HL-60 (cell line): Measurements from ENCODE around the gene TRAF3IP1.

Experiments used
- DNase-seq, 2 experiments: peaks; one replicate each; pipeline ENCODE4 v3.0.0-alpha.2; 2010 to 2020; ENCODE audit warnings: low read depth in 1 of 2, low spot score in 1 of 2
- H3K27ac ChIP-seq: fragments of 250-450 bp; sonication (Bioruptor Pico); replicated peaks from 2 replicates; pipeline ENCODE4 v1.5.1; 2020; ENCODE audit warnings: mild to moderate bottlenecking, moderate library complexity
- H3K27me3 ChIP-seq: fragments of 250-450 bp; sonication (Bioruptor Pico); 2 replicates; pipeline ENCODE4 v1.5.1; 2021; ENCODE audit warnings: mild to moderate bottlenecking, moderate library complexity; ENCODE audit not compliant: insufficient read depth, poor library complexity, severe bottlenecking
- H3K4me3 ChIP-seq: replicated peaks from 2 replicates; pipeline ENCODE4 v1.5.1; 2011; ENCODE audit warnings: mild to moderate bottlenecking, control low read depth, low read length; ENCODE audit not compliant: insufficient read depth
- CTCF ChIP-seq: IDR thresholded peaks from one replicate; pipeline ENCODE4 v1.5.1; 2011; ENCODE audit warnings: low read length, control low read depth, inconsistent platforms; ENCODE audit not compliant: insufficient read depth
- GABPA ChIP-seq: IDR thresholded peaks from 2 replicates; pipeline ENCODE4 v1.6.1; 2012; ENCODE audit warnings: low read depth
- POLR2AphosphoS5 ChIP-seq: IDR thresholded peaks from 2 replicates; pipeline ENCODE4 v1.6.1; 2012; ENCODE audit warnings: low read depth
- REST ChIP-seq: IDR thresholded peaks from 2 replicates; pipeline ENCODE4 v1.6.1; 2012; ENCODE audit warnings: low read depth; ENCODE audit not compliant: insufficient replicate concordance
- SPI1 ChIP-seq: IDR thresholded peaks from 2 replicates; pipeline ENCODE4 v1.6.1; 2012; ENCODE audit warnings: low read depth, mild to moderate bottlenecking, borderline replicate concordance

Gene TRAF3IP1

GRCh38 chr2:238415893-238416292 is 95.6 kb downstream of the TRAF3IP1 start:
- no peak overlapping the region for H3K4me3 ChIP-seq
- no peak overlapping the region for H3K27ac ChIP-seq
- DNase-seq, result no peak
- no peak for TF ChIP-seq POLR2AphosphoS5
- TF ChIP-seq SPI1, result no peak
- TF ChIP-seq GABPA, result no peak
- no peaks in the 10 kb centered on the region for H3K27me3 ChIP-seq

DNA sequence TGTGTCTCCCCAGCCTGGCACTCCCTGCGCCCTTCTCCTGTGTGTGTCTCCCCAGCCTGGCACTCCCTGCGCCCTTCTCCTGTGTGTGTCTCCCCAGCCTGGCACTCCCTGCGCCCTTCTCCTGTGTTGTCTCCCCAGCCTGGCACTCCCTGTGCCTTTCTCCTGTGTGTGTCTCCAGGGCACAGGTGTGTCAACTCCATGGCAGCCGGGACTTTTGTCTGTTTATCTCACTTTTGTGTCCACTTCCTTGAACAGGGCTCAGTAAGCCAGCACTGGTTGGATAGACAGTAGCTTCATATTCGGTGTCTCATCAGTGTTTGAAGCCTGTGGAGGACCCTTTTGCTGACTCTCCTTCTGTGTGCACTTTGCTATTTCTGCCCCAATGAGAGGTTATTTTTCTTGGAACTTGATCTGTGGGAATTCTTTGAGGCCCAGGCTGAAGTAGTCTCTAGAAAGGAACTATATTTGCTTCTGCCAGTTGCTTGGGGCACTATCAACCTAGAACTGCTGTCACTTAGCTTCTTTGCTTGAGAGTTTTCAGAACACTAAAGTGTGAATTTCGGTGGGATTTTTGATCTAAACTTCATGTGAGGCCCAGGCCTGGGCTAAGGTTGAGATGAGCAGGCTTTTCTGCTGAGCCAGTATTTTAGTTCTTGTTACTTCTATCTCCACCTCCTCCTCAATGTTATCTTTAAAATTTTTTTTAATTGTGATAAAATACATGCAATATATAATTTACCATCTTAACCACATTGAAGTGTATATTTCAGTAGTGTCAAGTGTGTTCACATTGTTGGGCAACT is 98.1 kb downstream of the TRAF3IP1 start:
- DNase-seq, result no peak
- Histone ChIP-seq H3K4me3 (no peak overlapping the region), H3K27me3 (no peaks in the 10 kb centered on the region), H3K27ac (no peak overlapping the region)
- TF ChIP-seq SPI1 (no peak), POLR2AphosphoS5 (no peak), GABPA (no peak), REST (no peak), CTCF (no peak)

DNA sequence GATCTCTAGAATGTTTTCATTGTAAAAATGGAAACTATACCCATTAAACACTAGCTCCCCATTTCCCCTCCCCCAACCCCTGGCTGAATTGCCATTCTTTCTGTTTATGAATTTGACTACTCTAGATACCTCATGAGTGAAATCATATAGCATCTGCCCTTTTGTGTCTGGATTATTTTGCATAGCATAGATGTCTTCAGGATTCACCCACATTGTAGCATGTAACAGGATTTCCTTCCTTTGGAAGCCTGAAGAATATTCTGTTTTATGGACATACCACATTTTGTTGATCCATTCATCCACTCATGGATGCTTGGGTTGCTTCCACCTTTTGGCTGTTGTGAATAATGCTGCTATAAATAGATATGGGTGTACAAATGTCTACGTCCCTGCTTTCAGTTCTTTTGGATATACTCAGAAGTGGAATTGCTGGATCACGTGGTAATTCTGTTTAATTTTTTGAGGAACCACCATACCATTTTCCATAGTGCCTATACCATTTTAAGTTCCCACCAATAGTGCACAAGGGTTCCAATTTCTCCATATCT is 98.8 kb downstream of the TRAF3IP1 start:
- DNase-seq, result no peak
- Histone ChIP-seq H3K4me3 (no peak overlapping the region), H3K27ac (no peak overlapping the region), H3K27me3 (no peaks in the 10 kb centered on the region)
- no peak for TF ChIP-seq REST

DNA sequence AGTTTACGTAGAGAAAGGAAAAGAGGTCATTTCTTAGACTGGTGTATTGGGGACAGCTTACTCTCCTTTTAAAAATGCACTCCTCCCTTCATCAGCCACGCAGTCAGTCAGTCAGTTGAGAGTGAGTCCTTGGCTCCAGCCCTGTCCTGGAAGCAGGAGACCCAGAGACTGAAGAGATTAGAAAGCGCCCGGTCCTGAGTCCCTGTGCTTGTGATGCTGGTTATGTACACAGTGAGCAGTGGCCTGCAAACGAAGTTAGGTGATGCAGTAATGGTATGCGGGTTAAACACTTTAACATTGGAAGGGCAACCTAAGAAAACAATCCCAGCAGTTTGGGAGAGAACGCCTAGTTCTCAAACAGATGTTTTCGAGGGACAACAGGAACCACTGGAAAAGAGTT is 100.1 kb downstream of the TRAF3IP1 start:
- Histone ChIP-seq H3K27me3 (no peaks in the 10 kb centered on the region), H3K4me3 (no peak overlapping the region), H3K27ac (no peak overlapping the region)
- TF ChIP-seq POLR2AphosphoS5 (no peak), CTCF (no peak), SPI1 (no peak), REST (no peak), GABPA (no peak)
- DNase-seq, result no peak
